ENCODE results near the gene FTL. TPM values are rescaled to one million over a fixed set of nuclear protein-coding genes. Genes with fewer than 3 reads are reported as not detected.

The FTL gene
- total RNA-seq, 2 donors from 2014 or later = 2,854 to 3,275 TPM

DNA sequence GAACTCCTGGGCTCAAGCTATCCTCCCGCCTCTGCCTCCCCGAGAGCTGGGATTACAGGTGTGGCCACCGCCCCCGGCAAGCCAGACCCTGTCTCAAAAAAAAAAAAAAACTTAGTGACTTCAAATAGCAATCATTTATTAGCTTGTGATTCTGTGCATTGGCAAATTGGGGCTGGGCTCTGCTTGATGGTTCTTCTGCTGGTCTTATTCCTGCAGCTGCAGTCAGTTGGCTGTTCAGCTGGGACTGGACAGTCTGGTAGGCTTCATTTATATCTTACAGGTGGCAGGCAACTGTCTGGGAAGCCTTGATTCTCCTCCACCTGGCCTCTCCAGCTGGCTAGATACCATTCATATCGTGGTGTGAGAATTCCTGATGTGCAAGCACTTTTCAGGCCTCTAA is 24.2 kb upstream of the FTL start:
- no peak for DNase-seq (ENCODE audit: low spot score)
- intact Hi-C loops (cut with DNase I) = no loop called here

DNA sequence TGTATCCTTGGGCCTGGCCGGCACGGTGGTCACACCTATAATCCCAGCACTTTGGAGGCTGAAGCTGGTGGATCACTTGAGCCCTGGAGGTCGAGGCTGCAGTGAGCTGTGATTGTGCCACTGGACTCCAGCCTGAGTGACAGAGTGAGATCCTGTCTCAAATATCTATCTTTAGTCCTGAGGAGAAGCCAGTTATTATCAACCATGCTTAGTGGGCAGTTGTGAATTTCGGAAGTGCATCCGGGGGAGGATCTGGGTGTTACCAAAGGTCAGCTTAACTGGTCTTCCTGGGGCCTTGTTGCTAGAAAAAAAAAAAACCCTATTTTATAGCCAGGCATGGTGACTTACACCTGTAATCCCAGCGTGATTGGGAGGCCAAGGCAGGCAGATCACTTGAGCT is 22.0 kb upstream of the FTL start:
- intact Hi-C loops (cut with DNase I) = no loop called here
- no peak for DNase-seq (ENCODE audit: low spot score)

DNA sequence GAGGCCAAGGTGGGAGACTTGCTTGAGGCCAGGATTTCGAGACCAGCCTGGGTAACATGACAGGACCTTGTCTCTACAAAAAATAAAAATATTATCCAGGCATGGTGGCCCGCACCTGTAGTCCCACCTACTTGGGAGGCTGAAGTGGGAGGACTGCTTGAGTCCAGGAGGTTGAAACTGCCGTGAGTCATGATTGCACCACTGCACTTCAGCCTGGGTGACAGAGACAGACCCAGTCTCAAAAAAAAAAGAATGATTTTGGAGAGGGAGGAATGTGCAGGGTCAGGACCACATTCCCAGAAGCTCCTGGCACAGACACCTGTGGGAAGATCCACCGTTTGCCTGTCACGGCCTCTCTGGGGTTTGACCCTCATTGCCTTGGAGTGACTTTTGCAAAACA is 19.7 kb upstream of the FTL start:
- DNase-seq (ENCODE audit: low spot score) = no peak
- intact Hi-C loops (cut with DNase I) = no loop called here

DNA sequence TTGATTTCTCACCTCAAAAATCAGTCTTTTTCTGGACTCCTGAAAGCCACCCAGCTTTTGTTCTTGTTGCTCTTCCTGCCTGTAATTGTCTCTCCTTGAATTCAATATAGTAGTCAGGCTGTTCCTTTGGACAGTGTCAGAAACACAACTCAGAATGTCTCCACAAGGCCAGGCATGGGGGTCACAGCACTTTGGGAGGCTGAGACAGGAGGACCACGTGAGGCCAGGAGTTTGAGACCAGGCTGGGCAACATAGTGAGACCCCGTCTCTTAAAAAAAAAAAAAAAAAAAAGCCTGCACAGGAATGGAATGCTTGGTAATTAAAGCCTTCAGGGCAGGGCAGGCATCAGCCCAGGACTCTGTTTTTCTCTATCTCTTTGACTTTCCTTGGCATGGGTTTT is 19.3 kb upstream of the FTL start:
- intact Hi-C loops (cut with DNase I) = no loop called here
- no peak for DNase-seq (ENCODE audit: low spot score)

DNA sequence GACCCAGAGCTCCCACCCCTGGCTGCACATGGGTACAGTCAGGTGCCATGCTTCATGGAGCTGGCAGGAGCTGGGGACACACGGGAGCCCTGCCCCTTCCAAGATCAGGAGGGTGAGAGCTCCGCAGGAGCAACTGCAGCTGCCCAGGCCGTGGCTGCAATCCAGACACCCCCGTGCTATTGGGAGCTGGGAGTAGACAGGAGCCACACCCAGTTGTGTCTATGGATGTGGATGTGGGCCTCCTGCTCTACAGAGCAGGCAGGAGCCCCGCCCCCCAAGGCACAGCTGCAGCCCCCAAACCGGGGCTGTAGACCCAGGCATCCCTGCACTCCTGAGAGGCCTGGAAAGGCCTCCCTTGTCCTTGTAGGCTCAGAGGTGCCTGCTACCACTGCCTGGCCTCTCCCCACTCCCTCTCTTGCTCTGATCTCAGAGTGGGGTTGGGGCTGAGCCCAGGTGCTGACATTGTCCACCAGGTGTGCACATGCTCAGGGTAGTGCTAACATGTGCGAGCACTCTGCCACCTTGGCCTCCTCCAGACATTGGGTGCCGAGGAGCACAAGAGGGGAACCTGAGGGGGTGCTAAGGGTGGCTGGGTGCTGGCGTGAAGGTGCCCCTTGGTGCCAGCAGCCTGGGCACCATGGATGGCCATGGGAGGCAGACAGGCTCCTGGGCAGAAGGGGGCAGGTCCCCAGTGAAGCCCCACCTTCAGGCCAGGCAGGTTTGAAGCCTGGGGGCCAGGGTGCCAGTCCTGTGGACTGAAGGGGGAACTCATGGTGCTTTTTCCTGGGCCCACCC is 18.4 kb upstream of the FTL start:
- no peak for DNase-seq (ENCODE audit: low spot score)
- intact Hi-C loops (cut with DNase I) = no loop called here

DNA sequence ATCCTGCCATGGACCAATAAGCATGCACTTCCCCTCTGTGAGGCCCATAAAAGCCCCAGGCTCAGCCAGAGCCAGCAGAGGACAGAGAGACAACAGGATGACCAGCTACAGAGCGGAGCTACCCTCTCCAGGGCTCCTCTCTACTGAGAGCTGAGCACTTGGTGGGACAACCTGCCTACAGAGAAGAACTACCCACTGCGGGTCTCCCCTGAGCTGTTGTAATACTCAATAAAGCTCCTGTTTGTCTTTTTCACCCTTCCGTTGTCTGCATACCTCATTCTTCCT is 17.9 kb upstream of the FTL start:
- DNase-seq (ENCODE audit: low spot score) = no peak
- intact Hi-C loops (cut with DNase I) = no loop called here

DNA sequence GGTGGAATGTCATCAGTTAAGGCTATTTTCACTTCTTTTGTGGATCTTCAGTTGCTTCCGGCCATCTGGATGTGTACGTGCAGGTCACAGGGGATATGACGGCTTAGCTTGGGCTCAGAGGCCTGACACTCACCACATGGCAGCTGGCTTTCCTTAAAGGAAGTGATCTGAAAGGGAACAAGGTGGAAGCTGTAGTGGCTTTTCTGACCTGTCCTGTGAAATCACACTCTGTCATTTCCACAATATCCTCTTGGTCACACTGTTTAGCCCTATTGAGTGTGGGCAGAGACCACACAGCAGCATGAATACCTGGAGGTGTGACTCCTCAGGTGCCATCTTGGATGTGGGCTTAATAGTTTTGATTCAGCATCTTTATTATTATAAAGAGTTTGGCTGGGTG is 14.9 kb upstream of the FTL start:
- intact Hi-C loops (cut with DNase I) = loop anchor here in 1 of 2 donors (10.0 kb wide), 1 partner anchor 55 kb away; the partner anchor contains the start of gene TULP2
- DNase-seq (ENCODE audit: low spot score) = no peak

DNA sequence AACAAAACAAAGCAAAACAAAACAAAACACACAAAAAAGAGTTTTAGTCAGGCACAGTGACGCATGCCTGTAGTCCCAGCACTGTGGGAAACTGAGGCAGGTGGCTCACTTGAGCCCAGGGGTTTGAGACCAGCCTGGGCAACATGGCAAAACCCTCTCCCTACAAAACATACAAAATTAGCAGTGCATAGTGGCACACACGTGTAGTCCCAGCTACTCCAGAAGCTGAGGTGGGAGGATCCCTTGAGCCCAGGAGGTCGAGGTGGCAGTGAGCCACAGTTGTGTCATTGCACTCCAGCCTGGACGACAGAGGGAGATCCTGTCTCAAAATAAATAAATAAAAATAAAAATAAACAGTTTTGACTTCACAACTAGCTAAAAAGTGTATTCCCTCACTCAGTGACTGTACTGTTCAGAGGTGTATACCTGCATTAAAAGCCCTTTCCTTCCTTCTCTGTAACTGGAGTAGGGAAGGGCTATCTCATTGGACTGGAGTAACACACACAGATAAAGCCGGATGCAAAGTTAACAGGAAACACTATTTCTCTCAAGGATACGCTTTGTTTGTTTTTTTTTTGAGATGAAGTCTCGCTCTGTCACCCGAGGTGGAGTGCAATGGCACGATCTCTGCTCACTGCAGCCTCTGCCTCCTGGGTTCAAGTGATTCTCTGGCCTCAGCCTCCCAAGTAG is 14.1 kb upstream of the FTL start:
- intact Hi-C loops (cut with DNase I) = loop anchor here in 1 of 2 donors (10.0 kb wide), 1 partner anchor 56 kb away; the partner anchor contains the start of gene TULP2

DNA sequence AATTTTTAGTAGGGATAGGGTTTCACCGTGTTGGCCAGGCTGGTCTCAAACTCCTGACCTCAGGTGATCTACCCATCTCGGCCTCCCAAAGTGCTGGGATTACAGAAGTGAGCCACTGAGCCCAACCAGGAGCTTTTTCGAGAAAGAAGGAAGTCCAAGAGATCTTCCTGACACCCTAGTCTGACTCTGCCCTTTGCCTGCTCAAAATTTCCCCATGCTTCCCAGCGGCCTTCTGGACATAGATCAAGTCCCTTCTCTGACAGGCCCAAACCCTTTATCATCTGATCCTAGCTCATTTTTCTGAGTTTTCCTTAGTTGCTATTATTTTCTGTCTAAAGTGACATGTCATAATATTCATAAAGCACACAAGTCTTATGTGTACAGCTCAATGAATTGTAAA is 12.0 kb upstream of the FTL start:
- no peak for DNase-seq (ENCODE audit: low spot score)
- intact Hi-C loops (cut with DNase I) = loop anchor here in 1 of 2 donors (10.0 kb wide), 1 partner anchor 58 kb away; the partner anchor contains the start of gene TULP2

More for the DNA sequence above, 14.1 kb upstream of the FTL start:
- DNase-seq (ENCODE audit: low spot score) = no peak

DNA sequence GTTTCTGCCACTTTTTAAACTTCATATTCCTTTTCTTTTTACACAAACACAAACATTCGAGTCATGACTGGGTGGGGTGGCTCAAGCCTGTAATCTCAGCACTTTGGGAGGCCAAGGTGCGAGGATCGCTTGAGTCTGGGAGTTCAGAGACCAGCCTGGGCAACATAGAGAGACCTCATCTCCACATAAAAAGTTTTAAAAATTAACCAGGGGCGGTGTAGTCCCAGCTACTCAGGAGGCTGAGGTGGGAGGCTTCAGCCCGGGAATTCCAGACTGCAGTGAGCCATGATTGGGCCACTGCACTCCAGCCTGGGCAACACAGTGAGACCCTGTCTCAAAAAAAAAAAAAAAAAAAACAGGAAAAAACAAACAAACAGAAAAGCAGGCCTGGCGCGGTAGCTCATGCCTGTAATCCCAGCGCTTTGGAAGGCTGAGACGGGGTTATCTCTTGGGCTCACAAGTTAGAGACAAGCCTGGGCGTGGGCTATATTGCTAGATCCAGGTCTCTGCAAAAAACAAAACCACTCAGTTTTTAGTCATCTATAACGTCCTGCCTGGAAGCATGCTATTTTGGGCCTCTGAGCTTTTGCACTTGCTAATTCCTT is 11.0 kb upstream of the FTL start:
- intact Hi-C loops (cut with DNase I) = loop anchor here in 1 of 2 donors (10.0 kb wide), 1 partner anchor 59 kb away; the partner anchor contains the start of gene TULP2
- DNase-seq (ENCODE audit: low spot score) = no peak

DNA sequence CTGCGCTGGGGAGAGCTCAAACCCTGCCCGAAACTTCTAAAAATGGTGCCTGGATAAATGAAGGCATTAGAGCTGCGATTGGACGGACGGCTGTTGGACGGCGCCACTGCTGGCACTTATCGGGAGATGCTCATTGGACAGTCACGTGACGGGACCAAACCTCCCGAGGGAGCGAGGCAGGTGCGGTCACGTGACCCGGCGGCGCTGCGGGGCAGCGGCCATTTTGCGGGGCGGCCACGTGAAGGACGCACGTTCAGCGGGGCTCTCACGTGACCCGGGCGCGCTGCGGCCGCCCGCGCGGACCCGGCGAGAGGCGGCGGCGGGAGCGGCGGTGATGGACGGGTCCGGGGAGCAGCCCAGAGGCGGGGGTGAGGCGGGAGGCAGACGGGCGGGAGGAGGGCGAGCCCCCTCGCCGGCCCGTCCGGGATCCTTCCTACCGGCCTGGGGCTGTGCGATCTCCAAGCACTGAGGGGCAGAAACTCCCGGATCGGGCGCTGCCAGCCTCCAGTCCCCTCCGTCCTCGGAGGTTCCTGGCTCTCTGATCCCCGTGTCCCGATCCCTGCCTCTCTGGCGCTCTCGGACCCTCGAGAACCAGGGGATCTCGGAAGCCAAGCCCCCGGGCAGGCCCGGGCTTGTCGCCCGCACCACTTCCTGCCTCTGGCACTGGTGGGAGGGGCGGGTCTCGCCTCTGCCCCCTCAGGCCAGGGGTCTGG is 10.4 kb upstream of the FTL start, which contains the start of gene BAX:
Gene BAX, plus strand, starts transcription at position 281 of the 713 bp plus-strand sequence. Its CDS starts 54 bp downstream, at position 335.
- DNase-seq (ENCODE audit: low spot score) = peak; percentile 99
- intact Hi-C loops (cut with DNase I) = loop anchor here in 1 of 2 donors (10.0 kb wide), 1 partner anchor 60 kb away; the partner anchor contains the start of gene TULP2

DNA sequence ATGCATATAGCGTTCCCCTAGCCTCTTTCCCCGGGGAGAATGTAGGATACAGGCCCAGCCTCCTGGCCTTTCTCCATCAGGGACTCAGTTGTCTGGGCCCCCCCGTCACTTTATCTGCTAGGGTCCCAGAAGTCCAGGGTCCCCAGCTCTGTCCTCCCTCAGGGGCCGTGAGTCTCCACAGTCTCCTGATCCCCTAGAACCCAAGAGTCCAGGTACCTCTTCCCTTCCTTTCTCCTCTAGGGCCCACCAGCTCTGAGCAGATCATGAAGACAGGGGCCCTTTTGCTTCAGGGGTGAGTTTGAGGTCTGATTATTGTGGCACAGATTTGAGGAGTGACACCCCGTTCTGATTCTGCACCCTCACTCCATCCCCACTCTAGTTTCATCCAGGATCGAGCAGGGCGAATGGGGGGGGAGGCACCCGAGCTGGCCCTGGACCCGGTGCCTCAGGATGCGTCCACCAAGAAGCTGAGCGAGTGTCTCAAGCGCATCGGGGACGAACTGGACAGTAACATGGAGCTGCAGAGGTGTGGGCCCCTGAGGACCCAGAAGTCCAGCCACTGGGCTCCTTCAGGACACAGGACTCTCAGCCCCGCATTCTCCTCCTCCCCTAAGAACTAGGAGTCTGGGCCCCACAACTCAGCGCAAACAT is 9.7 kb upstream of the FTL start:
- intact Hi-C loops (cut with DNase I) = loop anchor here in 1 of 2 donors (10.0 kb wide), 1 partner anchor 61 kb away; the partner anchor contains the start of gene TULP2
- DNase-seq (ENCODE audit: low spot score) = peak; percentile 80

DNA sequence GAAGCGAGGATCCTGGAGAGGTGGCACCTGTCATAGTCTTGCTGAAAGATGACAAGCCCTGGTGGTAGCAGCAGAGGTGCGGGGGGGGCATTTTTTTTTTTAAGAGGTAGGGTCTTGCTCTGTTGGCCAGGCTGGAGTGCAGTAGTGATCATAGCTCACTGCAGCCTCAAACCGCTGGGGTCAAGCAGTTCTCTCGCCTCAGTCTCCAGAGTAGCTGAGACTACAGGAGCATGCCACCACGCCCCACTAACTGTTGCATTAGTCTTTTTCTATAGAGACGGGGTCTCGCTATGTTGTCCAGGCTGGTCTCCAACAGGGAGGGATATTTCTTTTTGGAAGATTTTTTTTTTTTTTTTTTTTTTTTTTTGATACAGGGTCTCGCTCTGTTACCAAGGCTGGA is 7.1 kb upstream of the FTL start:
- intact Hi-C loops (cut with DNase I) = loop anchor here in 1 of 2 donors (10.0 kb wide), 1 partner anchor 63 kb away; the partner anchor contains the start of gene TULP2
- DNase-seq (ENCODE audit: low spot score) = no peak

DNA sequence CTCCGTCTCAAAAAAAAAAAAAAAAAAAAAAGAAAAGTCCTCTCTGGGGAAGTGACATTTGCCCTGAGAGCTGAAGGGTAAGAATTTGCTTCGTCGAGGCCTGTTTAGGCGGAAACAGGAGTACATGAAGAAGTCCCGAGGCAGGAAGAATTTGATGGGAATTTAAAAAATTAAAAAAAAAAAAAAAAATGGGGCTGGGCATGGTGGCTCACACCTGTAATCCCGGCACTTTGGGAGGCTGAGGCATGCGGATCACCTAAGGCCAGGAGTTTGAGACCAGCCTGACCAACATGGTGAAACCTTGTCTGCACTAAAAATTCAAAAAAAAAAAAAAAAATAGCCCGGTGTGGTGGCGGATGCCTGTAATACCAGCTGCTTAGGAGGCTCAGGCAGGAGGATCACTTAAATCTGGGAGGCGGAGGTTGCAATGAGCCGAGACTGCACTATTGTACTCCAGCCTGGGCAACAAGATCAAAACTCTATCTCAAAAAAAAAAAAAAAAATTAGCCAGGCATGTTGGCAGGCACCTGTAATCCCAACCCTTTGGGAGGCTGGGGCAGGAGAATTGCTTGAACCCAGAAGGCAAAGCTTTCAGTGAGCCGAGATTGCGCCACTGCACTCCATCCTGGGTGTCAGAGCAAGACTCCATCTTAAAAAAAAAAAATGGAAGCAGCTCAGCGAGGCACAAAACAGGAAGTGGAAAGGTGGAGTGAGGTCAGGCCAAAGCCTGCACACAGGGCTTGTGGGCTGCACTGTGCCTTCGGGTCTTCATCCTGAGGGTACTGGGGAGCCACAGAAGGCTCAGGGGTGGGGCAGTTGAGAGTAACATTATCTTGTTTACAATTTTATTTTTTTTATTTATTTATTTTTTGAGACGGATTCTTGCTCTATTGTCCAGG is 5.5 kb upstream of the FTL start:
- intact Hi-C loops (cut with DNase I) = loop anchor here (10.0 kb wide), 2 partner anchors 65 to 165 kb away; partner anchors contain the start of gene TULP2 (in 2 of the 2)
- DNase-seq (ENCODE audit: low spot score) = no peak

DNA sequence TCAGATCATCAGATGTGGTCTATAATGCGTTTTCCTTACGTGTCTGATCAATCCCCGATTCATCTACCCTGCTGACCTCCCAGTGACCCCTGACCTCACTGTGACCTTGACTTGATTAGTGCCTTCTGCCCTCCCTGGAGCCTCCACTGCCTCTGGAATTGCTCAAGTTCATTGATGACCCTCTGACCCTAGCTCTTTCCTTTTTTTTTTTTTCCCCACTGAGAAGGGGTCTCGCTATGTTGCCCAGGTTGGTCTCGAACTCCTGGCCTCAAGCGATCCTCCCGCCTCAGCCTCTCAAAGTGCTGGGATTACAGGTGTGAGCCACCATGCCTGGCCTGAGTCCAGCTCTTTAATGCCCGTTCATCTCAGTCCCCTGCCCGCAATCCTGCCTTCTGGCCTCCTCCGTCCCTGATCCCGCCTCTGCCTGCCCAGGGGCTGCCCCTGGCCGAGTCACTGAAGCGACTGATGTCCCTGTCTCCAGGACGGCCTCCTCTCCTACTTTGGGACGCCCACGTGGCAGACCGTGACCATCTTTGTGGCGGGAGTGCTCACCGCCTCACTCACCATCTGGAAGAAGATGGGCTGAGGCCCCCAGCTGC is 4.0 kb upstream of the FTL start:
- no peak for DNase-seq (ENCODE audit: low spot score)
- intact Hi-C loops (cut with DNase I) = loop anchor here (10.0 kb wide), 2 partner anchors 66 to 166 kb away; partner anchors contain the start of gene TULP2 (in 1 of the 2)

DNA sequence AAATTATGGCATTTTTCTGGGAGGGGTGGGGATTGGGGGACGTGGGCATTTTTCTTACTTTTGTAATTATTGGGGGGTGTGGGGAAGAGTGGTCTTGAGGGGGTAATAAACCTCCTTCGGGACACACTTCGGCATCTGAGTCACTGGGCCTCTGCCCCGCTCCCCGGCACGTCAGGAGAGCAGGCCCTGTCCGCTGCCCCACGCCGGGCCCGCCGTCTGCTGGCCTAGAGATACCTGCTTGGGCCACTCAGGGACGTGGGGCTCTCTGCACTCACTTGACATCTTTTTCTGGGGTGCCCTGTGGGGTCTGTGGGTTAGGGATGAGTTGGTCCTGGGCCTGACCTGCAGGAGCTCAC is 3.5 kb upstream of the FTL start:
- intact Hi-C loops (cut with DNase I) = loop anchor here (10.0 kb wide), 2 partner anchors 67 to 167 kb away; partner anchors contain the start of gene TULP2 (in 1 of the 2)
- no peak for DNase-seq (ENCODE audit: low spot score)
